HepG2 (cell line): ENCODE results near the gene FUBP3. TPM values are rescaled to one million over a fixed set of nuclear protein-coding genes. Genes with fewer than 3 reads are reported as not detected.

Source experiments
- CAMTA2 ChIP-seq: sonication (generic); formaldehyde crosslinking; IDR thresholded peaks from 2 replicates; pipeline ENCODE4 v1.4.0; 2020; ENCODE audit warnings: mild to moderate bottlenecking, missing genetic modification reagents, borderline replicate concordance
- MLLT10 ChIP-seq: sonication (generic); formaldehyde crosslinking; IDR thresholded peaks from 2 replicates; pipeline ENCODE4 v1.4.0; 2020; ENCODE audit warnings: missing genetic modification reagents
- MTA3 ChIP-seq: sonication (generic); formaldehyde crosslinking; IDR thresholded peaks from 2 replicates; pipeline ENCODE4 v1.4.0; 2020; ENCODE audit warnings: missing genetic modification reagents
- POLR2G ChIP-seq: fragments of 200-400 bp; formaldehyde crosslinking; IDR thresholded peaks from 2 replicates; pipeline ENCODE4 v1.6.1; 2018; ENCODE audit warnings: mild to moderate bottlenecking, low read depth, low read length, moderate library complexity
- ZNF274 ChIP-seq: sonication (generic); formaldehyde crosslinking; IDR thresholded peaks from 2 replicates; pipeline ENCODE4 v1.5.1; 2020; ENCODE audit warnings: mild to moderate bottlenecking, missing genetic modification reagents
- ZNF552 ChIP-seq: sonication (generic); formaldehyde crosslinking; IDR thresholded peaks from 2 replicates; pipeline ENCODE4 v1.9.0; 2022; ENCODE audit warnings: missing genetic modification reagents, mild to moderate bottlenecking, borderline replicate concordance
- polyA plus RNA-seq, 8 experiments: library from polyadenylated mRNA; depleted of rRNA in 3 of 8; stranded (reverse) in 7 of 8; unstranded in 1 of 8; fragments of >200 nt; fragmentation: Illumina TruSeq in 4 of 8; extraction: Trizol in 4 of 8; gene quantifications; 2 replicates each; pipeline versions ENCODE4 v1.2.1 to v1.2.3, GENCODE V29; 2011 to 2016; ENCODE audit warnings: low read depth in 4 of 8, missing spikeins in 1 of 8, mixed read lengths in 1 of 8; ENCODE audit not compliant: insufficient read depth in 1 of 8
- total RNA-seq, 5 experiments: library from RNA; depleted of rRNA; stranded (reverse); fragments of >200 nt; fragmentation: Illumina TruSeq; extraction: Trizol; gene quantifications; 2 replicates each; pipeline ENCODE4 v1.2.3, GENCODE V29; 2016; ENCODE audit warnings: low read depth in 1 of 5
- TF ChIP-seq, protein P1 (sequence below): sonication (generic); formaldehyde crosslinking; IDR thresholded peaks from 2 replicates; pipeline ENCODE4 v1.8.1; 2022; ENCODE audit warnings: mild to moderate bottlenecking, missing genetic modification reagents
- TF ChIP-seq, protein P2 (sequence below): sonication (generic); formaldehyde crosslinking; IDR thresholded peaks from 2 replicates; pipeline ENCODE4 v1.9.0; 2021; ENCODE audit warnings: missing genetic modification reagents, borderline replicate concordance
- TF ChIP-seq, protein P3 (sequence below): sonication (generic); formaldehyde crosslinking; IDR thresholded peaks from 2 replicates; pipeline ENCODE4 v1.4.0; 2020; ENCODE audit warnings: missing genetic modification reagents
- TF ChIP-seq, protein P4 (sequence below): sonication (generic); formaldehyde crosslinking; IDR thresholded peaks from 2 replicates; pipeline ENCODE4 v1.4.0; 2020; ENCODE audit warnings: missing genetic modification reagents
- TF ChIP-seq, protein P5 (sequence below): sonication (generic); formaldehyde crosslinking; IDR thresholded peaks from 2 replicates; pipeline ENCODE4 v1.4.0; 2020; ENCODE audit warnings: missing genetic modification reagents

Gene FUBP3
- total and polyA plus RNA-seq, 2 of the 13 experiments (the other 11 are each of a cell fraction or from before 2014, with no cell fraction given), result 28.7 to 40.0 TPM

DNA sequence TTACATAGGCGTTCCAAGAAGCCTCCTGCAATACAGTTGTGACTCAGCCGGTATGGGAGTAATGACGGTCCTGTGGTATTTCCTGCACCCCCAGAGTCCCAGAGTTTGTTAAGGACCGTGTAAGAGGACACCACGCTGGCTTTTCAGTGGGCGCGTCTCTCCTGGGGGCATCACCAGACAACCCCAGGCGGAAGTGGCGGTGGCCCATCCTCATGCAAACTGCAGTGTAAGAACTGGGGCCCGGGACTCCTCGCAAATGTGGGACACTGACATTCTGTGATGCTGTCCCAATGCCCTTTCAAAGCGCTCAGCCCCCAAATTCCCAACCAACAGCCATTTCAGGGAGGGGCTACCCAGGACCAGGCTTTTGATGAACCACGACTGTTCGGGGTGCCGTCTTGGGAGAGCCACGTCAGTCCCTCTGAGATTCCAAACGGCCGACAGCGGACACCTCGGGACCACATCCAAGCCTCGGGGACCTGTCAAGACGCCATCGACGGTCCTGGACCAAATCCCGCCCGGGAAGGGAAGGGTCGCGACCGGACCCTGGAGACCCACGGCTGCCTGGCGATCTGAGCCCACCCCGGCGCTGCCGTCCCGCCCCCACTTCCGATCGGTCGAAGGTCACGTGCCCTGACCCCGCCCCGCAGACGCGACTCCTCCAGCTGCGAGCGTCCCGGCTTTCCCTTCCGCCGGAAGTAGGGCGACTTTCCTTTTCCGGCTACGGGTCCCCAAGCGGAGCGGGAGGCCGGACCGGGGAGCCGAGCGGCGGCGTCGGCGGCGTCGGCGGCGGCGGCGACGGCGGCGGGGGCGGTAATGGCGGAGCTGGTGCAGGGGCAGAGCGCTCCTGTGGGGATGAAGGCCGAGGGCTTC, at the start of gene FUBP3 (continued):
- TF ChIP-seq, protein P1, sequence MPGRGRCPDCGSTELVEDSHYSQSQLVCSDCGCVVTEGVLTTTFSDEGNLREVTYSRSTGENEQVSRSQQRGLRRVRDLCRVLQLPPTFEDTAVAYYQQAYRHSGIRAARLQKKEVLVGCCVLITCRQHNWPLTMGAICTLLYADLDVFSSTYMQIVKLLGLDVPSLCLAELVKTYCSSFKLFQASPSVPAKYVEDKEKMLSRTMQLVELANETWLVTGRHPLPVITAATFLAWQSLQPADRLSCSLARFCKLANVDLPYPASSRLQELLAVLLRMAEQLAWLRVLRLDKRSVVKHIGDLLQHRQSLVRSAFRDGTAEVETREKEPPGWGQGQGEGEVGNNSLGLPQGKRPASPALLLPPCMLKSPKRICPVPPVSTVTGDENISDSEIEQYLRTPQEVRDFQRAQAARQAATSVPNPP (CRISPR knock-in tag), result 0 out of 2 replicates have a peak, but pooled peaks have one; percentile 49
- TF ChIP-seq, protein P2, sequence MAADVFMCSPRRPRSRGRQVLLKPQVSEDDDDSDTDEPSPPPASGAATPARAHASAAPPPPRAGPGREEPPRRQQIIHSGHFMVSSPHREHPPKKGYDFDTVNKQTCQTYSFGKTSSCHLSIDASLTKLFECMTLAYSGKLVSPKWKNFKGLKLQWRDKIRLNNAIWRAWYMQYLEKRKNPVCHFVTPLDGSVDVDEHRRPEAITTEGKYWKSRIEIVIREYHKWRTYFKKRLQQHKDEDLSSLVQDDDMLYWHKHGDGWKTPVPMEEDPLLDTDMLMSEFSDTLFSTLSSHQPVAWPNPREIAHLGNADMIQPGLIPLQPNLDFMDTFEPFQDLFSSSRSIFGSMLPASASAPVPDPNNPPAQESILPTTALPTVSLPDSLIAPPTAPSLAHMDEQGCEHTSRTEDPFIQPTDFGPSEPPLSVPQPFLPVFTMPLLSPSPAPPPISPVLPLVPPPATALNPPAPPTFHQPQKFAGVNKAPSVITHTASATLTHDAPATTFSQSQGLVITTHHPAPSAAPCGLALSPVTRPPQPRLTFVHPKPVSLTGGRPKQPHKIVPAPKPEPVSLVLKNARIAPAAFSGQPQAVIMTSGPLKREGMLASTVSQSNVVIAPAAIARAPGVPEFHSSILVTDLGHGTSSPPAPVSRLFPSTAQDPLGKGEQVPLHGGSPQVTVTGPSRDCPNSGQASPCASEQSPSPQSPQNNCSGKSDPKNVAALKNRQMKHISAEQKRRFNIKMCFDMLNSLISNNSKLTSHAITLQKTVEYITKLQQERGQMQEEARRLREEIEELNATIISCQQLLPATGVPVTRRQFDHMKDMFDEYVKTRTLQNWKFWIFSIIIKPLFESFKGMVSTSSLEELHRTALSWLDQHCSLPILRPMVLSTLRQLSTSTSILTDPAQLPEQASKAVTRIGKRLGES (CRISPR knock-in tag), result no peak
- no peak for TF ChIP-seq MLLT10 (CRISPR knock-in tag)
- TF ChIP-seq, protein P3, sequence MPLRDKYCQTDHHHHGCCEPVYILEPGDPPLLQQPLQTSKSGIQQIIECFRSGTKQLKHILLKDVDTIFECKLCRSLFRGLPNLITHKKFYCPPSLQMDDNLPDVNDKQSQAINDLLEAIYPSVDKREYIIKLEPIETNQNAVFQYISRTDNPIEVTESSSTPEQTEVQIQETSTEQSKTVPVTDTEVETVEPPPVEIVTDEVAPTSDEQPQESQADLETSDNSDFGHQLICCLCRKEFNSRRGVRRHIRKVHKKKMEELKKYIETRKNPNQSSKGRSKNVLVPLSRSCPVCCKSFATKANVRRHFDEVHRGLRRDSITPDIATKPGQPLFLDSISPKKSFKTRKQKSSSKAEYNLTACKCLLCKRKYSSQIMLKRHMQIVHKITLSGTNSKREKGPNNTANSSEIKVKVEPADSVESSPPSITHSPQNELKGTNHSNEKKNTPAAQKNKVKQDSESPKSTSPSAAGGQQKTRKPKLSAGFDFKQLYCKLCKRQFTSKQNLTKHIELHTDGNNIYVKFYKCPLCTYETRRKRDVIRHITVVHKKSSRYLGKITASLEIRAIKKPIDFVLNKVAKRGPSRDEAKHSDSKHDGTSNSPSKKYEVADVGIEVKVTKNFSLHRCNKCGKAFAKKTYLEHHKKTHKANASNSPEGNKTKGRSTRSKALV (CRISPR knock-in tag), result peak; percentile 38; the same call in 1 of the 2 replicates
- TF ChIP-seq MTA3 (CRISPR knock-in tag), result no peak
- TF ChIP-seq, protein P4, sequence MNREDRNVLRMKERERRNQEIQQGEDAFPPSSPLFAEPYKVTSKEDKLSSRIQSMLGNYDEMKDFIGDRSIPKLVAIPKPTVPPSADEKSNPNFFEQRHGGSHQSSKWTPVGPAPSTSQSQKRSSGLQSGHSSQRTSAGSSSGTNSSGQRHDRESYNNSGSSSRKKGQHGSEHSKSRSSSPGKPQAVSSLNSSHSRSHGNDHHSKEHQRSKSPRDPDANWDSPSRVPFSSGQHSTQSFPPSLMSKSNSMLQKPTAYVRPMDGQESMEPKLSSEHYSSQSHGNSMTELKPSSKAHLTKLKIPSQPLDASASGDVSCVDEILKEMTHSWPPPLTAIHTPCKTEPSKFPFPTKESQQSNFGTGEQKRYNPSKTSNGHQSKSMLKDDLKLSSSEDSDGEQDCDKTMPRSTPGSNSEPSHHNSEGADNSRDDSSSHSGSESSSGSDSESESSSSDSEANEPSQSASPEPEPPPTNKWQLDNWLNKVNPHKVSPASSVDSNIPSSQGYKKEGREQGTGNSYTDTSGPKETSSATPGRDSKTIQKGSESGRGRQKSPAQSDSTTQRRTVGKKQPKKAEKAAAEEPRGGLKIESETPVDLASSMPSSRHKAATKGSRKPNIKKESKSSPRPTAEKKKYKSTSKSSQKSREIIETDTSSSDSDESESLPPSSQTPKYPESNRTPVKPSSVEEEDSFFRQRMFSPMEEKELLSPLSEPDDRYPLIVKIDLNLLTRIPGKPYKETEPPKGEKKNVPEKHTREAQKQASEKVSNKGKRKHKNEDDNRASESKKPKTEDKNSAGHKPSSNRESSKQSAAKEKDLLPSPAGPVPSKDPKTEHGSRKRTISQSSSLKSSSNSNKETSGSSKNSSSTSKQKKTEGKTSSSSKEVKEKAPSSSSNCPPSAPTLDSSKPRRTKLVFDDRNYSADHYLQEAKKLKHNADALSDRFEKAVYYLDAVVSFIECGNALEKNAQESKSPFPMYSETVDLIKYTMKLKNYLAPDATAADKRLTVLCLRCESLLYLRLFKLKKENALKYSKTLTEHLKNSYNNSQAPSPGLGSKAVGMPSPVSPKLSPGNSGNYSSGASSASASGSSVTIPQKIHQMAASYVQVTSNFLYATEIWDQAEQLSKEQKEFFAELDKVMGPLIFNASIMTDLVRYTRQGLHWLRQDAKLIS (CRISPR knock-in tag), result no peak
- no peak for TF ChIP-seq ZNF552 (CRISPR knock-in tag)
- peak; percentile 94 for TF ChIP-seq POLR2G
- TF ChIP-seq ZNF274 (CRISPR knock-in tag), result no peak; the same call in none of the 2 replicates
- TF ChIP-seq, protein P5, sequence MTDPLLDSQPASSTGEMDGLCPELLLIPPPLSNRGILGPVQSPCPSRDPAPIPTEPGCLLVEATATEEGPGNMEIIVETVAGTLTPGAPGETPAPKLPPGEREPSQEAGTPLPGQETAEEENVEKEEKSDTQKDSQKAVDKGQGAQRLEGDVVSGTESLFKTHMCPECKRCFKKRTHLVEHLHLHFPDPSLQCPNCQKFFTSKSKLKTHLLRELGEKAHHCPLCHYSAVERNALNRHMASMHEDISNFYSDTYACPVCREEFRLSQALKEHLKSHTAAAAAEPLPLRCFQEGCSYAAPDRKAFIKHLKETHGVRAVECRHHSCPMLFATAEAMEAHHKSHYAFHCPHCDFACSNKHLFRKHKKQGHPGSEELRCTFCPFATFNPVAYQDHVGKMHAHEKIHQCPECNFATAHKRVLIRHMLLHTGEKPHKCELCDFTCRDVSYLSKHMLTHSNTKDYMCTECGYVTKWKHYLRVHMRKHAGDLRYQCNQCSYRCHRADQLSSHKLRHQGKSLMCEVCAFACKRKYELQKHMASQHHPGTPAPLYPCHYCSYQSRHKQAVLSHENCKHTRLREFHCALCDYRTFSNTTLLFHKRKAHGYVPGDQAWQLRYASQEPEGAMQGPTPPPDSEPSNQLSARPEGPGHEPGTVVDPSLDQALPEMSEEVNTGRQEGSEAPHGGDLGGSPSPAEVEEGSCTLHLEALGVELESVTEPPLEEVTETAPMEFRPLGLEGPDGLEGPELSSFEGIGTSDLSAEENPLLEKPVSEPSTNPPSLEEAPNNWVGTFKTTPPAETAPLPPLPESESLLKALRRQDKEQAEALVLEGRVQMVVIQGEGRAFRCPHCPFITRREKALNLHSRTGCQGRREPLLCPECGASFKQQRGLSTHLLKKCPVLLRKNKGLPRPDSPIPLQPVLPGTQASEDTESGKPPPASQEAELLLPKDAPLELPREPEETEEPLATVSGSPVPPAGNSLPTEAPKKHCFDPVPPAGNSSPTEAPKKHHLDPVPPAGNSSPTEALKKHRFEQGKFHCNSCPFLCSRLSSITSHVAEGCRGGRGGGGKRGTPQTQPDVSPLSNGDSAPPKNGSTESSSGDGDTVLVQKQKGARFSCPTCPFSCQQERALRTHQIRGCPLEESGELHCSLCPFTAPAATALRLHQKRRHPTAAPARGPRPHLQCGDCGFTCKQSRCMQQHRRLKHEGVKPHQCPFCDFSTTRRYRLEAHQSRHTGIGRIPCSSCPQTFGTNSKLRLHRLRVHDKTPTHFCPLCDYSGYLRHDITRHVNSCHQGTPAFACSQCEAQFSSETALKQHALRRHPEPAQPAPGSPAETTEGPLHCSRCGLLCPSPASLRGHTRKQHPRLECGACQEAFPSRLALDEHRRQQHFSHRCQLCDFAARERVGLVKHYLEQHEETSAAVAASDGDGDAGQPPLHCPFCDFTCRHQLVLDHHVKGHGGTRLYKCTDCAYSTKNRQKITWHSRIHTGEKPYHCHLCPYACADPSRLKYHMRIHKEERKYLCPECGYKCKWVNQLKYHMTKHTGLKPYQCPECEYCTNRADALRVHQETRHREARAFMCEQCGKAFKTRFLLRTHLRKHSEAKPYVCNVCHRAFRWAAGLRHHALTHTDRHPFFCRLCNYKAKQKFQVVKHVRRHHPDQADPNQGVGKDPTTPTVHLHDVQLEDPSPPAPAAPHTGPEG (CRISPR knock-in tag), result no peak
- TF ChIP-seq CAMTA2 (CRISPR knock-in tag), result no peak; the same call in 1 of the 2 replicates
